GM10847 (cell line): Measurements from ENCODE around the gene SSTR5.

ENCODE experiments used
- POLR2A ChIP-seq: IDR thresholded peaks from 2 replicates; pipeline ENCODE4 v1.6.1; 2011; ENCODE audit not compliant: insufficient read length; ENCODE audit errors: extremely low read depth

Gene SSTR5

DNA sequence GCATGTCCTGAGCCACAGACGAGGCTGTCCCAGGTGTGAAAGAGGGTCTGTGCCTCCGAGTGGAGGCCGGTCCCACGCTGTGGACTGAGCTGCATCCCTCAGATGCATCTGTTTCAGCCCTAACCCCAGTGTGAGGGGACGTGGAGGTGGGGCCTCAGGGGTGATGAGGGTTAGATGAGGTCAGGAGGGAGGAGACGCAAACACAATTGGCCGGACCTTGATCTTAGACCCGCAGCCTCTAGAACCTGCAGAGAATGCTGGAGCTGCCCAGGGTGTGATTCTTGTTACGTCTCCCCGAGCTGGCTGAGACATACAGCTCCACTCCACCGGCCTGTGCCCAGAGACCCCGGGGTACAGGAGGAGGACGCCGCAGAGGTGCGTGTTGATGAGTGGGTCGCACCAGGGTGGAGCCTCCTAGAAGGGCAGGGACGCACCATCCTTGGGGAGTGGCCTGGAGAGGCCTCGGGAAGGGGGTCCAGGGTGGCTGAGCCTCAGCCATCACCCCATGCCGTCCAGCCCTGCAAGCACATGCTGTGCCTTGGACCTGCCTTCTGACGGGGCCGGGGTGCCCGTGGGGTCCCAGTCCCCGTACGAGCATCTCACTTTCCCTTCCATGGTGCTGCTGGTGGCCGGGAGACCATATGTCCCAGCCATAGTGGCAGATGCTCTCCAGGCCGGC, 40.1 kb downstream of the SSTR5 start:
- no peak for TF ChIP-seq POLR2A

DNA sequence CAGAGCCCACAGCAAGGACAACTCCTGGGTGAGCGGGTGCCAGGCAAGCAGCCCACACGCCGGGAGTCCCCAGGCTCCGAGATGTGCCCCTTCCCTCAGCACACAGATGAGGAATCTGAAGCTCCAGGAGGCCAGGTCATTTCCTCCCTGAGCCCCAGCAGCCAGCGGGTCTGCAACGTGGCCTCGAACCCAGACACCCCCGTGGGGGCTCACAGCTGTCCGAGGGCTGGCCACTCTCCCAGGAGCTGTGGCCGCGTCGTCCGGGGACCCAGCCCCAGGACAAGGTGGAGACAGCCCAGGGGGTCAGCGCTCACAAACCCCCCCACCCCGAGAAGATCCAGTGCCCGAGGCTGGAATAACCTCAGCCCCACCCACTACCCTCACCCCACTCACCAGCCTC, 40.9 kb downstream of the SSTR5 start:
- TF ChIP-seq POLR2A = no peak

DNA sequence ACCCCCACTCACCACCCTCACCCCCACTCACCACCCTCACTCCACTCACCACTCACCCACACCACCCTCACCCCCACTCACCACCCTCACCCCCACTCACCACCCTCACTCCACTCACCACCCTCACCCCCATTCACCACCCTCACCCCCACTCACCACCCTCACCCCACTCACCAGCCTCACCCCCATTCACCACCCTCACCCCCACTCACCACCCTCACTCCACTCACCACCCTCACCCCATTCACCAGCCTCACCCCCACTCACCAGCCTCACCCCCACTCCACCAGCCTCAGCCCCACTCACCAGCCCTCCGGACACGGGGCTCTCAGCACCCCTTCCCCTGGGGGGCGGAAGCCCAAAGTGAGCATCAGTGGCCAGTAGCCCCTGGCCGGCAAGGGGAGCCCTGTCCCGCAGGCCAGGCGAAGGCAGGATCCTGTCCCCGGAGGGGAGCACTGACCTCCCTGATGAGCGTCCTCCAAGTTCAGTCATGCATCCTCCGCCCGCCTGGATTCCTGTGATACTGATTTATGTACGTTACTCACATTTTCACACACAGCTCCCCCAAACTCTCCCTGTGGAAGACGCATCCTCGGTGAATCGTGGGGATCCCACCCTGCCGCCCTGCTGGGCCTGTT, 41.5 kb downstream of the SSTR5 start:
- TF ChIP-seq POLR2A = no peak

DNA sequence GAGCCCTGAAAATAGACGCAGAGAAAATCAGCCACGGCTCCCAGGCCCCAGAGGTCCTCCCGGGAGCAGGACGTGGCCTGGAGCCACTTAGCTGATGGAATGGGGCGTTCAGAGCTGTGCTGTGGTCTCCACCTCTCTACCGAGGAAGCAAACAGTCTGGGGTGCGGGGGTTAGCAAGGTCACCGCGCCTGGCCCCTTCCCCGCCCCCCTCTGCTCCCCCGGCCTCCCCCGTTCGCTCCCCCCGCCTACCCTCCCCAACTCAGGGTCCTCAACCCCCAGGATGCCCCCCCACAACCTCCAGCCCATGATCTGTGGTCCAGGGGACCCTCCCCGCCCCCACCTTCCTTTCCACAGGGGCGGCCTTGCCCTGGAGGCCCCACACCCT, 44.1 kb downstream of the SSTR5 start:
- no peak for TF ChIP-seq POLR2A

- no peak for TF ChIP-seq POLR2A
Measured at GRCh38 chr16:1117176-1117900, 44.8 kb downstream of the SSTR5 start.

GRCh38 chr16:1117926-1118325, 45.4 kb downstream of the SSTR5 start:
- no peak for TF ChIP-seq POLR2A

GRCh38 chr16:1119129-1119528, 46.6 kb downstream of the SSTR5 start:
- TF ChIP-seq POLR2A = no peak

GRCh38 chr16:1119766-1120576, 47.4 kb downstream of the SSTR5 start:
- no peak for TF ChIP-seq POLR2A

DNA sequence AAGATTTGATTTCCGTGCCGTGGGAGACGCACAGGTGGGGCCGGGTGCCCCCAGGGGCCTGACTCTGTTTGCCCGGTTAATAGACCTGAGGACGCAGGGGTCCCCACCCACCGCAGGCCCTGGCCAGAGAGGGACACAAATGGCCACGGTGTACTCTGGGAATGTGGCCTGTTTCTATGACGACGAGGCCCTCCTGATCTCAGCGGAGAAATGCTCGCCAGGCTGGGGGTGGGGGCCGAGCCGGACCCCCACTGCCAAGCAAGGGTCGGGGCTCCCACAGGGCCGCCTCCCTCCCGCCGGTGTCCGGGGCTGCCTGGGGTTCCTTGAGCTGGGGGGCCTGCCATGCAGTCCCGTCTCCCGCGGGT, 48.0 kb downstream of the SSTR5 start:
- TF ChIP-seq POLR2A = no peak

GRCh38 chr16:1121009-1121408, 48.5 kb downstream of the SSTR5 start:
- no peak for TF ChIP-seq POLR2A

- TF ChIP-seq POLR2A = no peak
Measured at GRCh38 chr16:1121601-1122397, 49.3 kb downstream of the SSTR5 start.

GRCh38 chr16:1122398-1122765, 49.8 kb downstream of the SSTR5 start:
- no peak for TF ChIP-seq POLR2A

DNA sequence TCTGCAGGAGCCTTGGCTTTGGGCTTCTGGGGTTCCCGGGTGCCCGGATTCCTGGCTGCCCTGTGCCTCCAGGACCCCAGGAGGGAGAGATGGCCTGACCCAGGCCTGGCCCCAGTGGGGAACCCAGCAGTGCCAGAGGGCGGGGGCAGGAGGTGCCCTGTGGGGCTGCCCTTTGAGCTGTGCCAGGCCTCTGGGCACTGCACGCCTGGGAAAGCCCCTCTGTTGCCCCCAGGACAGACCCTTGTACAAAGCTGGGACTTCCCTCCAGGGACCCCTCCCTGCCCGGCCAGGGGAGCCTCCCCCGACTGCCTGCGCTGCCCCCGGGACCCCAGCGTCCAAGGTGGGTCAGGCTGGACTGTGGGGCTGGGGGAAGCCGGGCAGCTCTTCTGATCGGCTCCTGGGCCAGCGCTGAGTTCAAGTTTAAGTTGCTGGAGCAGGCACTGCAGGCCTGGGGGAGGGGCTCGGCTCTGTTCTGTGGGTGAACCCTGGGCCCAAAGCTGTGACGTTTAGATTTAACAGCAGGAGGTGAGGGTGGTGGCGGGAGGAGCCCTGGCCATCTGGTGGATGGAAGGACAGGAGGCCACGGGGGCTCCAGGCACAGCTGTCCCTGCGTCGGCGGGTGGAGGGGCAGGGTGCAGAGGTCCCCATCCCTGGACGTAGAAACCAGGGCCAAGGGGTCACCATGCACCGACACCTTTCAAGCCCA, 51.1 kb downstream of the SSTR5 start:
- no peak for TF ChIP-seq POLR2A

DNA sequence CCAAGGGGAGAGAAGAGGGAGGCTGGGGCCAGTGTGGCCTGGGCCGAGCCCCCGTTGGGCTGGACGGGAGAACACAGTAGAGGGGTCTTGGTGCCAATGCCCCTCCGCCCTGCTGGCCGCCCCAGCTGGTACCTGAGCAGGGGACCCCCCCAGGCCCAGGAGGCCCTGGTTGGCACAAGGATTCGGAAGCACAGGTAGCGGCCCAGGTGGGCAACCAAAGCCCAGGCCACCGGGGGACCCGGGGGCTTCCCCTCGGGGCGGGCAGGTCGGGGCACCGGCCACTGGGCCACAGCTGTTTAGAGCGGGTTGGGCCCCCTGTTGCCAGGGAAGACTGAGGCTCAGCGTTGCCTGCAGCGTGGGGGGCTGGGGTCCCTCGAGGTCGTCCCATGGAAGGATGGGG, 51.7 kb downstream of the SSTR5 start:
- TF ChIP-seq POLR2A = no peak
